Measurements from ENCODE around the gene TRIM66.

The TRIM66 gene, protein sequence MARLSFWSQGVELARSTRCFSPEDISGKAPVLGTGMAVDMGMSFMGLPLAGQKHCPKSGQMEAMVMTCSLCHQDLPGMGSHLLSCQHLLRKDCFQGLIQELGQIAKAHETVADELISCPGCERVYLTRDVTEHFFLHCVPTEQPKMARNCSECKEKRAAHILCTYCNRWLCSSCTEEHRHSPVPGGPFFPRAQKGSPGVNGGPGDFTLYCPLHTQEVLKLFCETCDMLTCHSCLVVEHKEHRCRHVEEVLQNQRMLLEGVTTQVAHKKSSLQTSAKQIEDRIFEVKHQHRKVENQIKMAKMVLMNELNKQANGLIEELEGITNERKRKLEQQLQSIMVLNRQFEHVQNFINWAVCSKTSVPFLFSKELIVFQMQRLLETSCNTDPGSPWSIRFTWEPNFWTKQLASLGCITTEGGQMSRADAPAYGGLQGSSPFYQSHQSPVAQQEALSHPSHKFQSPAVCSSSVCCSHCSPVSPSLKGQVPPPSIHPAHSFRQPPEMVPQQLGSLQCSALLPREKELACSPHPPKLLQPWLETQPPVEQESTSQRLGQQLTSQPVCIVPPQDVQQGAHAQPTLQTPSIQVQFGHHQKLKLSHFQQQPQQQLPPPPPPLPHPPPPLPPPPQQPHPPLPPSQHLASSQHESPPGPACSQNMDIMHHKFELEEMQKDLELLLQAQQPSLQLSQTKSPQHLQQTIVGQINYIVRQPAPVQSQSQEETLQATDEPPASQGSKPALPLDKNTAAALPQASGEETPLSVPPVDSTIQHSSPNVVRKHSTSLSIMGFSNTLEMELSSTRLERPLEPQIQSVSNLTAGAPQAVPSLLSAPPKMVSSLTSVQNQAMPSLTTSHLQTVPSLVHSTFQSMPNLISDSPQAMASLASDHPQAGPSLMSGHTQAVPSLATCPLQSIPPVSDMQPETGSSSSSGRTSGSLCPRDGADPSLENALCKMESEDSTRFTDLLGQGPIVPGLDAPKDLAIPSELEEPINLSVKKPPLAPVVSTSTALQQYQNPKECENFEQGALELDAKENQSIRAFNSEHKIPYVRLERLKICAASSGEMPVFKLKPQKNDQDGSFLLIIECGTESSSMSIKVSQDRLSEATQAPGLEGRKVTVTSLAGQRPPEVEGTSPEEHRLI (N-terminal part only)

DNA sequence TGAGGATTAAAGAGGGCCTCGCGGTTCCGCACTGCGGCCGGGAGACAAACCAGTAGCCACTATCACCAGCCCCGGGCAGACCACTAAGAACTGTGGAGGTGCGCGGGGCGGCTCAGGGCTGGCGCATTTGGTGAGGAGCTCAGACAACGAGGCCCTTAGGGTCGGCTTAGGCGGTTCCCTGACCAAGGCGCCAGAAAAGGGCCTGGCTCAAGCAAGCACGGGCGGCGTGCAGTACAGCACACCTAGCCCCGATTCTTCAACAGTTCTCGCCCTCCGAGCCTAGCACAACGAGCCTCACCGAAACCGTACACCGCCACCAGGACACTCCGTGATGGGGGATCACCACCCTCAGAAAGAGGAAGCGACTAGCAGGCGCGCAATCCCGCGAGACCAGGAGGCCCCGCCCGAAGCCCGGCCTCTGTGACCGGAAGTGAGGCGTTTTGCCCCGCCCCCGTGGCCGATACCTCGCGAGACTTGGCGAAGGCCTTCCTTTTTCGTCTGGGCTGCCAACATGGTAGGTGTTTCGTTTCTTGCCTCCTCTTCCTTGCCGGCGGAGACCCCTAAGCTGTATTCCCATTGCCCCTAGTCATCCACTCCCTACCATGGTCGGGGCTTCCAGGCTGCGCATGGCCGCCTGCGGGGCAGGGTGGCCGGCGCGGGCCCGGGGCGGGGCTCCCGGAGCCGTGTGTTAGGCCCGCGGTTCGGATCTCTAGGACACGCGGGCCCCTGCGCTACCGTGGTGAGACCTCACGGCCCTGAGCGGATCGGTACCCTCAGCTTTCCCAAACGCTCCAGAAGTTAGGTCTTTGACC, at the start of gene TRIM66, which contains the start of gene RPL27A:
TSS of gene TRIM66 (minus strand) at position 363 of the 812 bp plus-strand sequence. CDS start 10,391 bp downstream, outside the sequence.
TSS of gene RPL27A (plus strand) at position 490 of the 812 bp plus-strand sequence. CDS start at position 512, 22 bp downstream.
- DNase-seq (ENCODE audit: low read depth in 3 of 3): peak; percentile 98 to 99 (median 98)

DNA sequence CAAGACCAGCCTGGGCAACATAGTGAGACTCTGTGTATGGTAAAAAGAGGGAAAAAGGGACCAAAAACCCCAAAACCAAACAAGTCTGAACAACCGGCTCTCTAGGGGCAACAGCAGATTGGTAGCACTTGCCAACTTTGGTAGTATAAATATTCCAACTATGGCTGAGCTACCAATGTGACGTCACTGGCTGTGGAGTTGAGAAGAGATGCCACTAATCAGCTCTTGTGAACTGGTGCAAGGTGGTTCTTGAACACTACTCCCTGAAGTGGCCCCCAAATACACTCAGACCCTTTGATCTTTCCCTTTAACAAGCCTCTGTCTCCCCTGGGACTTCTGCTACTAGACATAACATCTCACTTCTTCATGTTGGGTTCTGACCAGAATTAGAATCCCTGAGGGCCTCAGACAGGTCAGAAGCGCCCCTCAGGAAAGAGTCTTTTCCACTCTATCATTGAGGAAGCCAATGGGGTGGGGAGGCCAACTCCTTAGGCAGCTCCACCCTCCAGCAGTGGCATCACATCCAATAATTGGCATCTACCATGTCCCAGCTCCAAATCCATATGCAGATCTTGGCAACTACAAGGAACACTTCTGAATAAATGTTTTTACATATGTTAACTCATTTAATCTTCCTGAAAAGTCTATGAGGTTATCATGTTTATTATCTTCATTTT, 49.3 kb upstream of the TRIM66 start:
- DNase-seq (ENCODE audit: low read depth in 3 of 3): no peak

DNA sequence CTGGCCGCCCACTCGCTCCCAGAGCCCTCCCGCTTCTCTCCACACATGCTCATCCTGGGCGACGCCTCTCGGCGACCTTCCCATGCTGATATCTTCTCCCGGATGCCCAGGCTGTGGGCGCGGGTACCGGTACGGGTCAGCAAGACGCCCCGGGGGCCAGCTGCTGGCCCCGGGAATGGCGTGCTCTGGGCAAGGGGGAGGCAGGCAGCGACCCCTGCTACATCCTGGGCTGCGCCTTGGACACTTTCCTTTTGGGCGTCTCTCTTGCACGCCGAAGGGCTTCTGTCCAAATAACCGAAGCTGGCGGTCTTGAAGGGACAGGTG, 48.2 kb upstream of the TRIM66 start:
- DNase-seq (ENCODE audit: low read depth in 3 of 3): no peak

DNA sequence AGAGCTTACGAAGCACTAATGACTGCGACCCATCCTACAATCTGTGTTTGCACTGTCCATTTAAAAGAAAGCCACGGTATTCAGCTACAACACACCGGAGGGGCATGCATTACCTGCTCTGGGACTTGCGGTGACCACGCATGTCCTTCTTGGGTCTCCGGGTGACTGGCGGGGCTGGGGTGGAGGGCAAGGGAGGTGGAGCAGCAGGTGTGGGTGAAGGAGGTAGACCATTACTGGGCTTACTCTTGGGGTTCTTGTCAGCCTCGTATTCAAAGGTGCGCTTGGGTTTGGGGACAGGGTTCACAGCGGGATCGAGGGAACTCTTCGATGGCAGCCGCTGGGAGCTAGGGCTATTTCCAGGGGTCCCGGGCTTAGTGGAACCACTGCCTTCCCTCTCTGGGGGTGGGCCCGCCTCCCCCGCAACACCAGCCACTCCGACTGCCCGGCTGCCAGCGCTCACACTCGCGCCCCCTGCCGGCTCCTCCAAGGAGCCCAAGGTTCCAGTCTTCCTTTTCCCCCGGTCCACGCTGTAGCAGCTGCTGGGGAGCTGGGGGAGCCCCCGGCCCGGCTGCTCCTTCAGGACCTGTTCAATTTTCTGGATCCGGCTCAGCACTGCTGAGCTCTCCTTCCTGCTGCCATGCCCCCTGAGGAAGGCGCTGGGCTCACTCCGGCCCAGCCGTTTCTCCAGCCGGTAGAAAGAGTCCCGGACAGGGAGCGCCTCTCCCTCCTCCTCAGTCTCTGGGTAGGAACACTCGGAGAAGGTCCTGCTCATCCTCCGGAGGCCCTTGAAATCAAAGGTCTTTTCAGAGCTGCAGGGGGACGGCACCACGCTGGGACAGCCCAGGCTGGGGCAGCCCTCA, 47.6 kb upstream of the TRIM66 start:
- DNase-seq (ENCODE audit: low read depth in 3 of 3): no peak

DNA sequence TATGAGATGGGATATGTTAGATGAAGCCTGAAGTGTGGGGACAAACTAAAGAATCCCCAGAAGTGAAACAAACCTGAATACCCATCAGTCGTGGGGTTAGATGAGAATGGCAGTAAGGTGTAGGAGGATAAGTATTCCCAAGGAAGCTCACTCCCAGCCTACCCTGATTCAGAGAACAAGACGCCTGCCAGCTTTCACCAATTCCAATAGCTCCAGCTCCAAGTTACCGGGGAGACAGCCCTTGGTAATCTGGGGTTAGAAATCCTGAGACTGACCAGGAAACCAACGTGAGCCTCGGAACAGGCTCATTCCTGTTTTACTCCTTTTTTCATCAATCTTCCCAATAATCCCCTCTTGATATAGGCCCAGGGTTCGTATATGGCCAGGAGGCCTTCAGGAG, 46.6 kb upstream of the TRIM66 start:
- DNase-seq (ENCODE audit: low read depth in 3 of 3): no peak

DNA sequence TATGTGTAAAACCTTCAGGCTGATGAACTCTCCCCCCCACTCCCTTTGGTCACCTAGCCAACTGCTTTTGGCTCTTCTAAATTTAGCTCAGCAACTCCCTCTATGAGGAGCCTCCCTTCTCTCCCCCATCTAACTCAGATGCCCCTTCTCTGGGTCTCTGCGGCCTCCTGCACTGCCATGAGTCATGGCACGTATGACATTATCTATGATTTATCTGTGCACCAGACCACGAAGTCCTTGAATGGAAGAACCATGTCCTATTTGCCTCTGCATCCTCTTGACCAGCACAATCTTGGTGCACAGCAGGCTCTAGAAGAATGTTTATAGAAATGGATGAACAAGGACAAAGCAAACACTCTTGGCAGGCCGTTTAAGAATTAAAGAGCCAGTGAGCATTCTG, 46.1 kb upstream of the TRIM66 start:
- DNase-seq (ENCODE audit: low read depth in 3 of 3): no peak

DNA sequence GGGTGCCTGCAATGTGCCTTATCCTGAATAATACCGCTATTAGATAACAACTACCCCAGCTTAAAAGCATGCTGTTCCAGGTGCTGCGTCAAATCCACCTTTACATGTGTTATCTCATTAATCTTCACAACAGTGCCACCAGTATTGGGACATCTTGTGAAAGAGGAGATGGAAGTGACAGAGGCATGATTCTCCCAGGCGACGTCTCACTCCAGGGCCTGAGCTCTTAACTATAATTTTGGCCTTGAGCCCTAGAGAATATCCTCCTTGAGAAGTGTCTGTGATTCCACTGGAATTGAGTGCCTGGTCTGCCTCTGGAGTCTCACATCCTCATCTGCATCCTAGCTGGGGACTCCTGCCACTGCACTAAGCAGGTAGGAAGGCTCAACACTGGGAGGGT, 43.9 kb upstream of the TRIM66 start:
- DNase-seq (ENCODE audit: low read depth in 3 of 3): no peak

DNA sequence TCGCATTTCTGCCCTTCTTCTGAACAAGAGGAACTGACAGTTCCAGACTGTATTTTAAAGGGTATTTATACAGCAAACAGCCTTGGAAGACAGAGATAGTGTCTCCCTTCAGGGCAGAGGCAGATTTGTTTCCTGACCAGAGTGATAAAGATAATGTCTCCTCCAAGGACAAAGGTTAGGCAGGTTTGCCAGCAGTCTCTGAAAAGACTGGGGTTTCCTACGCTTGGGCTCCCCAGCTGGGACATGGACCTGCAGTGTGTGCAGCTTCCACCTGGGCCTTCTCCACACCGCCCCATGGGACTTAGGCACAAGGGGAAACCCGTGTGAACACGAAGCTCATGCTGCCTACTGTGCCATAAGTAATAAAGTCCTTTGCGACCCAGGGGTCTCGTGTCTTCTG, 42.2 kb upstream of the TRIM66 start:
- DNase-seq (ENCODE audit: low read depth in 3 of 3): no peak

DNA sequence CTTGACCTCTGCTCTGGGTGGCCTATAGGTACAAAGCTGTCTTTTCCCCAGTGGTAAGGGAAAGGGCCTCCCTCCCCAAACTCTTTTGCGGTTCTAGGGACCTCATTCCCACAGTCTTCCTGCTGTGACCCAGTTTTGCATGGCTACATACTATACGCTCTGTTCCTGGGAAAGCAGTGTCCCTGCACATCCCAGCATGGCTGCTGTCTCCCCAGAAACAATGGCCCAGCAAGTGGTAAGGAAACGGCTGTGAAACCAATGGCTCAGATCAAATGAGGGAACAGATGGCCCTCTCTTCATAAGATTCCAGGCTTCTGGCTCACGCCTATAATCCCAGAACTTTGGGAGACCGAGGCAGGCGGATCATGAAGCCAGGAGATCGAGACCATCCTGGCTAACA, 41.2 kb upstream of the TRIM66 start:
- DNase-seq (ENCODE audit: low read depth in 3 of 3): no peak

DNA sequence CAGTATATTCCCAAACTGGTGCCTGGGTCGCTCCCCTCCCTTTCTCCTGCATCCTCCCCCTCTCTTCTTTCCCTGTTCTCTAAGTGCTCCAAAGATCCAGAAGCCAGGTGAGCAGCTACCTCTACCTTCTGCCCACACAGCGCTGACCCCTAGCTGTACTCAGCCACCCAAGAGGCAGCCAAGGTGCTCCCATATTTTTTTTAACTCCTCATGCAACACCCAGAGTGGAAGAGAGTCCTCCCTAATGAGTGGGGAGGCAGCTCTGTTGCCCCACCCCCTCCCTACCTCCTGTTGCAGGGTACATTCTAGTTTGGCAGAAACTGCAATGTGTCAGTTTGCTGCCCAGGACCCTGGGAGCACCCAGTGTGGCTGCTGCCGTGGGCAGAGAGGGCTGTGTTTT, 40.3 kb upstream of the TRIM66 start:
- no peak for DNase-seq (ENCODE audit: low read depth in 3 of 3)

DNA sequence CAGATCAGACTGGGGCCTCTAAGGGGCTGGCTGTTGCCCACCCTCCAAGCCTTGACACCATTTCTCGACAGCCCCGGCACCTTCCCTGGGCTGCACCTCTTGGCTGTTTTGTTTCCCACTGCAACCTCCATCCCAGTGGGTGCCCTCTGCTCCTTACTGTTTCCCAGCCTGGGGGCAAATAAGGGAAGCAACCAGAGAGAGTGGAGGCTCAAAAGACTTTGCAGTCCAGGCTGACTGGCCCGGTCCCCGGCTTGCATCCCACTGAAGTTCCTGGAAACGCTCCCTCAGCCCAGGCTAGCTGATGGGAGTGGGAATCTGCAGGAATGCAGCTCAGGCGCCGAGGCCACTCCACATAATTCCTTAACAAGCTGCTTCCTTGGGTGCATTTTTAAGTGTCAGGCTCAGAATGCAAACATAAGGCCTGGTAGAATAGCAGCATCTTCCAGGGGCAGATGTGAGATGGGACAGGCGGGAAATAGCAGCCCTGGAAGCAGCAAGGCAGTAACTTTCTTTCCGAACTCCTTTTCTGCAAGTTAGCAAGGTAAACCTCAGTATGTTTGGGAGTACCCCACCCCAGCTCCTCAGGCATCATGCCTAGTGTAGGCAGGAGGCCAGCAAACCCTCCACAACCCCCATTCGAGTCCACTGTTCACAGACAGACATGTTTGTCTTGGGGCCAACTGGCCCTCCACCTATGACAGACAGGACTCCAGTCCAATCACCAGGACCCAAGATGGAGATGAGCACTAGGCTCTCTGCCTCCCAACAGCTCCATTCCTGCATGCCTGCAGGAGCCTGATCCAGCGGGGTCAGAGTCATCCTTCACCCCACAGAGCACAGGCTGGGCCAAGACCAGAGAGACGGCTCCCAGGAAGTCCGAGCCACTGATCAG, 39.4 kb upstream of the TRIM66 start:
- DNase-seq (ENCODE audit: low read depth in 3 of 3): no peak

DNA sequence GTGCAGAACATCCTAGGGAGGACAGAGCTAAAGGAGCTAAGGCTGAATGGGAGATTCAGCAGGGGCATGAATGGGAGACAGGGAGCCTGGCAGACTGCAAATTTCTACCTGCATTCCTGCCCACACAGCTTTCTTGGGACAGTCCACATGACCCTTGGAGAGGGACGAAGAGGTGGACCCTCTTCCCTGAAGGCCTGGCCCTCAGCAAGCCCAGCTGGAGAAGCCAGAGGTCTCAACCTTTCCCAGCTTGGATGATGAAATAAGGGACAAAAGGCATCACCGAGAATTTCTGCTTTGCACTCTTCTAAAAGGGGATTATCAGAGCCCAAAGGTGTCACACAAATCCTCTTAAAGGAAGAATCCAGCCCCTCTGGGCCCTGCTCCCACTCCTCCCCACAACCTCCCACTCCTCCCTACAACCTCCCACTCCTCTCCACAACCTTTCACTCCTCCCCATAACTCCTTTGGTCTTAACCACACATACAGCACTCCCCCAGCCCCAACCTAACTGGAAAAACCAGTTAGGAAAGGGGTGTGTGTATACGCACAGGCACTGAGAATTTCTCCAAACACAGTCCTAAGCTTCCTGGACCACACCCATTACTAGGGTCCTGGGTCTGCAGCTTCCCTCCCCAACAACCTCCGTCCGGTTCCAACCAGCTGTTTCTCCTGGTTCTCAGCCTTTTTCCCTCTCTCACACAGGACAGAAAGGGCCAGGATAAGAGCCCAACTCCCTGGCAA, 38.6 kb upstream of the TRIM66 start:
- no peak for DNase-seq (ENCODE audit: low read depth in 3 of 3)

DNA sequence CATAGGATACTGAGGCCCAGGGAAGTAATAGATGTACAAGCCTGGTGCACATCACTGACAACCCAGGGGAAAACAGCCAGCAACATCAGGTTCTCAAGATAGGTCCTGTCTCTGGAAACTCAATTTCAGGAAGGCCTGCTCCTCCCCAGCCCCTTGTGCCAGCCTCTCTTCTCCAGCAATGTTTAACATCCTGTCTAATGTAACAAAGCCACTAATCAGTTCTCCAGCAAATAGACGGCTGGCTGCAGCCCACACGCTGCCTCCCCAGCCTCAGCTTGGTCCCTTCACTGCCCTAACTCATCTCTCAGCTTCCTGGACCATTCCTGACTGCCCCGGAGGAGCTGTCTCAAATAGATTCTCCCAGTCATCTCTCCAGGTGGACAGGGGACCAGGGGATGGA, 37.9 kb upstream of the TRIM66 start:
- DNase-seq (ENCODE audit: low read depth in 3 of 3): no peak

DNA sequence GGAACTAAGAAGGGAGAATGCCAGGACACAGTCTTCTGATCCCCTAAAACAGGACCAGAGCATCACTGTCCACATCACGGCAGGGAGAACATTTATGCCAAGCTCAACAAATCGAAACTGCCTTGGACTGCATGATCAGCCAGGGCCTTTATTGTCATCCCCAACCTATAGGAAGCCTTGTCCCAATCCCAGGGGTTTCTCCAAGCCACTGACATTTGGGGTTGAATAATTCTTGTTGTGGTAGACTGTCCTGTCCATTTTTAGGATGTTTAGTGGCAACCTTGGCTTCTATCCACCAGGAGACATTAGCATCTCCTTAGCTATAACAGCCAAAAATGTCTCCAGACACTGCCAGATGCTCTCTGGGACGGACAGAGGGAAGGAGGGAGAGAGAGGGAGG, 37.3 kb upstream of the TRIM66 start:
- no peak for DNase-seq (ENCODE audit: low read depth in 3 of 3)

DNA sequence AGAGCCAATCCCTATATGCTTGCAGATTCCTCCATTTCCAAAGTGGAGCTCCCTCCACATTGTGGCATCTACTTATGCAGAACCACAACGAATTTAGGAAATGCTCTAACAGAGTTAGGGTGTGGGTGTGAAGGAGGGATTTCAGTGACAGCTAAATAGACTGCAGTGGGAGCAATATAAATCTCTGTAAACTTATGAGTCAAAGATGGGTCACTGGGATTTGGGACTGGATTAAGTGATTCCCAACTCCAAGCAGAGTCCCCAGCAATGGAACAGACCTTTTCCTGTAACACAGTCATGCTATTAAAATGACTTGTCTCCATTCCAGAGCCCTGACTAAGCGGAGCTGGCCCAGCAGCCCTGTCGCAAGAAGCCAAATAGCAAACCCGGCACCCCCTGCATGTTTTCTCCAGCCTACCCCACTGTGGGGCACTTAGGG, 36.8 kb upstream of the TRIM66 start:
- DNase-seq (ENCODE audit: low read depth in 3 of 3): no peak

DNA sequence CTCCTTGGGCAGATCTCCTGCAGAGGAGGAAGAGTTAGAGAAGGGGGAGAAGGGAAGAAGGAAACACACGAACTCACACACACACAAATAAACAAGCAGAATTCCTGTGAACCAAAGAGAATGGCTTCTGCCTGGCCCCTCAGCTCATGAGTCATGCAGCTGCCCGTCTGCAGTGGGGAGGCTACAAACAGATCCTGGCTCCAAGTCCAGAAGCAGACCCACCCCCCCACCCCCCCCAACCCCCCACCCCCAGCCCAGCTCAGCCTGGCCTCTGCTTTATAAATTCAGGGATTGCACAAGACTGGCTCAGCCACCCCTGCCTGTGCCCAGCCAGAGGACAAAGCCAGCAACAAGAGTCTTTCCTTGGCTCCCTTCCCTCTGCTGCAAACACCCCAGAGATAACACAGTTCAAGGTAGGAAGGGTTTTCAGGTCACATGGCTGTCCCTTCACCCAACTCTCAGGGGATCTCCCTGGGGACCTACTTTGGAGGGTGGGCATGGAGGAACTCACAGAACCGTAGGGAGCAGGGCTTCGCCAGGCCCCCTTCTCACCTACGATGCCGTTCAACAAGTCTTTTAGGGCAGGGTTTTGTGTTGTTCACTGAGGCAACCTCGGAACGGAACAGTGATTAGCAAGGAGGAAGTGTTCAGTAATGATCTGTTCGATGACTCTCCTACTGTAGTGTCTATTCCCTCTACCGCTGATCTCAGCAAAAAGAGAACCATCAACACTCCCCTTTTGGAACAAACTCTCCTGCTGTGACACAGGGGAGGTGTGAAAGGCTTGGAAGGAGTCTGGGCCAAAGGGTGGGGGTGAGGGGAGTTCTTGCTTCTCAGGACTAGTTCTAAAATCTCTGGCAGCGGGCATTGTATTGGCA, 35.6 kb upstream of the TRIM66 start:
- DNase-seq (ENCODE audit: low read depth in 3 of 3): no peak

DNA sequence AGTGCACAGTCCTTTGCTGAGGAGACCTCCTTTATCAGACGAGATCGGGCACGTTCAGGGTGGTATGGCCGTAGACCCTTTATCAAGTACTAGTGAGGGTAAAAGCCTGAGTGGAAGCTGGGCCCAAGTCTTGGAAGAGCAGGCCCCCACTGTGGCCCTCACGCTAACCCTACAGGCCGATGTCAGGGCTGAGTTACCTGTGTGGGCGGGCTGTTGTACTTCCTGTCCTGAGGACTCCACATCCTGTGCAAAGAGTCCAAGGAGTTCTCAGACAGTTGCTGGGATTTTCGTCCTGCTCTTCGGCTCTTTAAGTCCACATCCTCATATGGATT, 35.0 kb upstream of the TRIM66 start:
- DNase-seq (ENCODE audit: low read depth in 3 of 3): no peak

Measured in stimulated activated CD4-positive, alpha-beta T cell treated with anti-CD3 and anti-CD28 coated beads, TNF-alpha, amount 100 ng/mL, for 24 hours (primary cell).